Epithelial cell of prostate (primary cell): ENCODE results near the gene HNRNPH2.

Experiments used
- DNase-seq: peaks from one replicate; pipeline ENCODE4 v3.0.0-alpha.2; 2011; ENCODE audit warnings: low read depth, low spot score
- H3K27ac ChIP-seq: fragments of 450-650 bp; 2 replicates; pipeline ENCODE4 v1.5.1; 2017; ENCODE audit warnings: mild to moderate bottlenecking

The HNRNPH2 gene, protein sequence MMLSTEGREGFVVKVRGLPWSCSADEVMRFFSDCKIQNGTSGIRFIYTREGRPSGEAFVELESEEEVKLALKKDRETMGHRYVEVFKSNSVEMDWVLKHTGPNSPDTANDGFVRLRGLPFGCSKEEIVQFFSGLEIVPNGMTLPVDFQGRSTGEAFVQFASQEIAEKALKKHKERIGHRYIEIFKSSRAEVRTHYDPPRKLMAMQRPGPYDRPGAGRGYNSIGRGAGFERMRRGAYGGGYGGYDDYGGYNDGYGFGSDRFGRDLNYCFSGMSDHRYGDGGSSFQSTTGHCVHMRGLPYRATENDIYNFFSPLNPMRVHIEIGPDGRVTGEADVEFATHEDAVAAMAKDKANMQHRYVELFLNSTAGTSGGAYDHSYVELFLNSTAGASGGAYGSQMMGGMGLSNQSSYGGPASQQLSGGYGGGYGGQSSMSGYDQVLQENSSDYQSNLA

DNA sequence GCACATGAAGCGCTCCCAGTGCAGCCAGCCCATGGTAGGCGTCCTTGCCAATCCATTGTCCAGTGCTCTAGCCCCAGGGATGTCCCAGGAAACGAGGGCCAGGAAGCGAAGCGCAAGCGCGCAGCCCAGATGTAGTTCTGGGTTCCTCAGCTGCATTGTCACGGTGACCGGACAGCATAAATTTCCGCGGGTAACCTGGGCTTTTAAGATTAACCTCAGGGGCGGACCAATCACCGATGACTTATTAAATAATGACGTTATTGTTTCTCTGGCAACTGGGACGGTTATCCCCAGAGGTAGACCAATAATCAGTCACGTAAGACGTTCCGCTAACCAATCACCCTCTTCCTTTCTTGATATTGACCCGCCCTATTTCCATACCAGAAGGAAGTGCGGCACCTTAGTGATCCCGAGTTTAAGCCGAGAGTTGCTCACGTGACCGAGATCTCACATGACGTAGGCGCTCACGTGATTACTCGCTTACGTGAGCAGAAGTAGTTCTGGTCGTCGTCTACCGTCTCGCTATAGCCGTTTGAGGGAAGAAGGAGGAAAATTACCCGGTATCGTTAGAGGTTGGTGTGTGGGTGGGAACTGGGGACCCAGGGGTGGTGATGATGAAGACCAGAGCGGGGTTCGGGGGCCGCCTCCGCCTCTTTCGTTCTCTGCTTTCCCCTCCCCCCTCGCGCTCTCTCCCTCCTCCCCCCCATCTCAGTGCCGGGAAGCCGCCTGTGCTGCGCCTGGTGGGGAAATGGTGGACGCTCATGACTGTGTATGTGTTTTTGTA is at the start of gene HNRNPH2, which contains the start of gene GLA:
TSS of gene HNRNPH2 (plus strand) at position 475 of the 784 bp plus-strand sequence. CDS start 3,767 bp downstream, outside the sequence.
TSS of gene GLA (minus strand) at position 178 of the 784 bp plus-strand sequence. CDS start at position 156, 22 bp downstream.
- H3K27ac ChIP-seq, result peak within 1 kb of the TSS; percentile 81

DNA sequence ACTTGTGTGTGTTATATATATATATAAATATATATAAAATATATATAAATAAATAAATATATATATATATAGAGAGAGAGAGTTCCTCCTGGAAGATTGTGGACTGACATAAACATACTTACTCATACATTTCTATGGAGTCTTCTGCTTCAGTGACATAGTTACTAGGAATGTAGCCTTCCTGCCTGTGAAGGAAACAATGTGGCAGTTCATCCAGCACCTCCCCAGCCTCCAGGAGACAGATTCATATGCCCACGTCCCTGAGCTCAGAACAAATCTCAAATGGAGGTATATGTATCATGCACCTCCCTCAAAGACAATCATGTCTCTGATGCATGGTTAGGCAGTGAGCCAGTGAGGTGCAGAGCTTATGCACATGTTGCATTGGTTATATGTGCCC is 48.1 kb upstream of the HNRNPH2 start:
- no peak overlapping the region for H3K27ac ChIP-seq
- DNase-seq, result peak; percentile 20

More for the DNA sequence above, at the start of gene HNRNPH2, which contains the start of gene GLA:
- peak; percentile 94 for DNase-seq

DNA sequence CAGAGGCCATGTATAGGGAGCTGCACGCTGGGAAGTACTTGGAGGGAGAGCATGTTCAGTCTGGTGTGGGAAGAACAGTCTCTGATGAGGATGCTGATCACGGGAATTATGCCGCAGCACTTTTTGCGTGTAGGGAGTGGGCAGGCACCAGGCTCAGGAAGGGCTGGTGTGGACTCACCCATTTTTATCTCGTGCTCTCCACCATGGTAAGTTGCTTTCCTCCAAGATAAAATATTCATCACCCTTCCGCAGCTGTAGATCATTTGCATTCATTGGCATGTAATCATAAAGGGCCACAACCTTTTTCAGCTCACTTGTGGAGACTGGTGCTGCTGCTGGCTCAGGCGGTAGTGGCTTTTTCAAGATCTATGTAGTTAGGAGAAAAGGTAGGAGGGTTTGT is 47.6 kb upstream of the HNRNPH2 start:
- no peak for DNase-seq
- H3K27ac ChIP-seq, result no peak overlapping the region

DNA sequence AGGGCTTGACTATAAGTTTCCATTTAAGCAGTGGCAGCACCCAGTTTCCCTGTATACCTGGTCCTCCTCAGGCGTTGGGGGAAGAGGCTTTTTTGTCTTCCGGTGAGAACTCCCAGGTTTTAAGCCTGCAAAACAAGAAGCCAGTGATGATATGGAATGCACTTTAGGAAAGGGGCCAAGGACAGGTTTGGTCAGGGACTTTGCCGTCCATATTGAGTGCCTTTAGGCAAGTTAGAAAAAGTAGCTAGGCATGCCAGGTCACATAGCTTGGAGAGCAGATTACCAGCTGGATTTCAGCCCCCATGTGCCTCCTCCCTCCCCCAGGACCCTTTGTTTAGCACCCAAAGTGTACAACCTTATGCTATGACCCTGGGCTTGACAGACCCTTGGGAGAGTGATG is 45.9 kb upstream of the HNRNPH2 start:
- no peak overlapping the region for H3K27ac ChIP-seq
- DNase-seq, result no peak

DNA sequence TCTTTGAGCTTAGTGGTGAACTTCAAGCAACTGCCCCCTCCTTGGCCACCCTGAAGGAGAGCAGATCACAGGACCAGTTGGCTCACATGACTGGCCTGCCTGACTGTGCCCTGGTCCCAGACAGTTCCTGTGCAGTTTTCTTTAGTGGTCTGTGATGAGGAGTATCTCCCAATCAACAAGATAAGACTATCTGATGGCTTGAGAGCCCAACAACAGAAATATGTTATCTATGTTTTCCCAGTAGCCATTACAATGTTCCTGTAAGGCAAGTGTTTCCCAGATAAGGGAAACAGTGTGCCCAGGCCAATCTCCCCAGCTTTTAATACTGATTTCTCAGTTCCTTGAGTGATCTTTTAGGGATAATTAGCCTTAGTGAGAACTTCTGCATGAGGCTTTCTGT is 45.3 kb upstream of the HNRNPH2 start:
- DNase-seq, result no peak

DNA sequence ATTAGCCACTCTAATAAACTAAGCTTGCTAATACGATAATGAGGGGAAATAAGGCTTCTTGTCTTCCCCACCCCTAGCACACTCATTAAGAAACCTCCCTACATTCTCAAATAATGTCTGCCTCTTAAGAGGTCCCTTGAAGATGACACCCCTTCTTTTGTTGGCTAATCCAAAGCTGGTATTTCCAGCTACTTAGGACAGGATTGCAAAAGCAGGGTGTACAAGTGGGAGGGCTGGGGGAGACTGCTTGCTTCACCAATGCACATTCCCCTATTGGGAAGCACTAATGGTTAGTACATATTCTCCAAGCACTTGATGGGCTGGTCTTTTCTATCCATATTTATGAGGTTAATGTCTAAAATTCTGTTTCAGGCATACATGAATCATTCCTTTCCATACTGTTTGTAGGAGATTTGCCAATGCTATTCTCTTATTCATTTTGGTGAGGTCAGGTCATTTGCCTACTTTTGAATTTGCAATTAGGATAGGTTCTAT is 42.7 kb upstream of the HNRNPH2 start:
- H3K27ac ChIP-seq, result no peak overlapping the region
- no peak for DNase-seq

More for the DNA sequence above, 45.3 kb upstream of the HNRNPH2 start:
- H3K27ac ChIP-seq, result no peak overlapping the region

DNA sequence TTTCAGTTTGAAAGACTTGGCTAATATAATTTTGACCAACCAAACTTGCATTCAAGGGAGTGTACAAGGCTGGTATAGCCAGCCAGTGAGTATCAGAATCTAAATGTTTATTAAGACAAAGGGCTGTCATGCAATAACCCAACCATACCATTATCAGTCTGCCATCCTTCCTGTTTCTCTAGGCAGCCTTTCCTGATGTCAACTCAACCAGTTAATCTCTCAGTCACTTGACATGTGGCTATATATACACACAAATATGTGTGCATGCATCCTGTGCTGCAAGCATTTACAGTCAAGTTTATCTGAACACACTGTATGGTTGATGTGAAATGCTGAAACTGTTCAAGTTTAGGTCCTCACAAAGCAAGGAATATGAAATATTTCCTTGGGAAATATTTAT is 39.2 kb upstream of the HNRNPH2 start:
- no peak overlapping the region for H3K27ac ChIP-seq
- DNase-seq, result no peak

DNA sequence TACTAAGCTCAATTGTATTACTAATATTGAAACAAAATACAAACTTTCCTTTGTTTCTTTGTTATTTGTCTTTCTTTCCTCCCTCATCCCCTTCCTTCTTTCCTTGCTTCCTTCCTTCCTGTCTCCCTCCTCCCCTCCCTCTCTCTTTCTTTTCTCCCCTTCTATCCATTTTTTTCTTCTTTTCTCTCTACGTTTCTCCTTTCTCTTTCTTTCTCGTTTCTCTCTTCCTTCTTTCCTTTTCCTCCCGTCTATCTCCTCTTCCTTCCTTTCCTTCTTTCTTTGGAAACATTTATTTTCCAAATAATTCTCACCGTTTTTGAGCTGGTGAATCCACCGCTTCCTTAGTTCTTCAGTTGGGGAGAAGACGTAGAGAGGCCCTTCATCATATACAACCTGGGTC is 38.3 kb upstream of the HNRNPH2 start:
- DNase-seq, result no peak
- no peak overlapping the region for H3K27ac ChIP-seq

DNA sequence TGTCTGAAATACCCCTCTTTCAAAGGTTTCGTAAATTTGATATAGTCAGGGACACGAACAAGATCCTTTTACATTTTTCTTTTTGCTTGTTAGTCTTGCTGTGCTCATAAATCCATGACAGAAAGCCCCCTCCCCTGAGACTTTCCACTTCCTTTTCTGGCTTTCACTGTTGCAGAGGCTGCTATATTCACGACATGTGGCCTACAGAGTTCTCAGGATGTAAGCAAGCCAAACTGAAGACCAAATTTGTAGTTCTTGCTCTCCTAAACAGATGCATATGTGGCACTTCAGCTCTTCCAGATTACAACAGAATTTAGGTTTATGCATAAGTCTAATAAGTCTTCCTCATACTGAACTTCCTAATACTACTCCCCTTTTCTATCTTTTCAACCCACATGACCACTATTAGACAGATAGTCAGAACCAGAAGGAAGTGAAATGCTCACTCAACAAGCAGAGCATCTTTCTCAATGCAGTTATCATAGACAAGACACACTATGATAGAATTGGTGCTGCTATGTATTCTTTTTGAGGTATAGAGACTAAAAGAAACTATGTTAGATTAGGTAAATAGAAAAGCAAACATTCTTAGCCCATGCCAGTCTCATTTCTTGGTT is 37.0 kb upstream of the HNRNPH2 start:
- H3K27ac ChIP-seq, result no peak overlapping the region
- DNase-seq, result no peak

DNA sequence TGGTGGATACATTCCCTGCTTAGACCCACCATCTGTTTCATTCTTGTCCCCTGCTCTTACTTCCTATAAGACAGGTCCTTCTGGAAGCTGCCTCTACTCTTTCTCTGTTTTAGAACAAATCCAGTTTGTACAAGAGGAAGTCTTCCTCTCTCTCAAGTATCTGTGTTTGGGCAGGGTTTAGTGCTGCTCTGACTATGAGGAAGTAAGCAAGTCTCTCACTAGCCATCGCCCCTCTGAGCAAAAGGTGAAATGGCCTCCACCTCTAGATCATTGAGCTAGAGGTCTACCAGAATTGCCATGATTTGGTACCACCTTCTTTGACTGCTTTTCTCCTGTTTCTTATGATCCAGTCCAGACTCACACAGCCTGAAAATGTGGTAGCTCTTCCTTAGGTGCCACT is 30.5 kb upstream of the HNRNPH2 start:
- no peak for DNase-seq
- H3K27ac ChIP-seq, result no peak overlapping the region

DNA sequence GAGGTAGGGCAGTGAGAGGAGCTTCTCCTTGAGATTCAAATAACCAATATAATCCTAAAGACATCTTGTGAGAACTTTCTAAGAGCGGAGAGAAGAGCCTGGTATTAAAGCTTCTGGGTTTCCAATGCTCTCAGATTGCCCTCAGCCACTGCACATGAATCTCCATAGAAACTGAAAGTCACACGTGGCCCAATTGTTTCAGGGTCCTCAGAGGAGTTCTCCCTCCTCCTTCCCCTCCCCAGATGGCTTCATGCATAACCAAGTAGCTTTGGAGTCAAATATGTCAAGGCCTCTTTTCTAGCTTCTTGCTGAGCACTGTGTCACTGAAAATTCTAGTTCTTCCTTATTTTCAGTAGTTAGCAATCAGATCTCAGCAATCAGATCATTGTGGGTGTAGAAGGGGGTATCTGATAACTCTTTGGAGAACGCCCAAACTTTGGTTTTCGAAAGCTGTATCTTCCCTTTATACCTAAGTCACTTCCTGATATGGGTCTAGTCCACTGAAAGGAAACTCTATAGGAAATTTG is 24.3 kb upstream of the HNRNPH2 start:
- no peak overlapping the region for H3K27ac ChIP-seq
- no peak for DNase-seq

DNA sequence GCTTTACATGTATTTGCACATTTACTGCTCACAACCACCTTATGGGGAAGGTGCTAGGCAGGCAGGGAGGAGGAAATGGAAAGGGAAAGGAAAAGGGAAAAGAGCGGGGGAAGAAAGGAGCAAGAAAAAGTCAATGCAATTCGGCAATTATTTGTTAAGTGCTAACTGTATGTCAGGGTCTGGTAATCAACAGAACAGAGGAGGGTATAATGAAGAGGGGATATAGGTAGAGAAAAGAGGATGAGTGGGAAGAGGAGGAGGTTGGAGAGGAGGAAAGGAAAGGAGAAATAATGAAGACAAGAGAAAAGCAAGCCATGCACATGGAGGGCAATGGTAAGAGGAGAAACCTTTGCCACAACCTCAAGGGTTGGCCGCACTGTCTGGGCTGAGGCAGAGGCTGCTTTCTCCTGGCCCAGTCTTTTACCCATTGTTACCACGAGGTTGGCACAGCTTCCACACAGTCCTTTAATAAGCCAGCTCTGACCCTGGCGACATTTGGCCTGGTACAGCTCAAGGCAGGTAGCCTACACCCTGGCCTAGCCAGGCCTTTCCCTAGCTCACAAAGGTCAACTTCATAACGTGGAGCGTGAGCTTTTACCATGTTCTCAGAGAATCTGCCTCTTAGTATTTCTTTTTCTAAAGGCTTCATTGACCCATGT is 22.9 kb upstream of the HNRNPH2 start:
- no peak overlapping the region for H3K27ac ChIP-seq
- no peak for DNase-seq

DNA sequence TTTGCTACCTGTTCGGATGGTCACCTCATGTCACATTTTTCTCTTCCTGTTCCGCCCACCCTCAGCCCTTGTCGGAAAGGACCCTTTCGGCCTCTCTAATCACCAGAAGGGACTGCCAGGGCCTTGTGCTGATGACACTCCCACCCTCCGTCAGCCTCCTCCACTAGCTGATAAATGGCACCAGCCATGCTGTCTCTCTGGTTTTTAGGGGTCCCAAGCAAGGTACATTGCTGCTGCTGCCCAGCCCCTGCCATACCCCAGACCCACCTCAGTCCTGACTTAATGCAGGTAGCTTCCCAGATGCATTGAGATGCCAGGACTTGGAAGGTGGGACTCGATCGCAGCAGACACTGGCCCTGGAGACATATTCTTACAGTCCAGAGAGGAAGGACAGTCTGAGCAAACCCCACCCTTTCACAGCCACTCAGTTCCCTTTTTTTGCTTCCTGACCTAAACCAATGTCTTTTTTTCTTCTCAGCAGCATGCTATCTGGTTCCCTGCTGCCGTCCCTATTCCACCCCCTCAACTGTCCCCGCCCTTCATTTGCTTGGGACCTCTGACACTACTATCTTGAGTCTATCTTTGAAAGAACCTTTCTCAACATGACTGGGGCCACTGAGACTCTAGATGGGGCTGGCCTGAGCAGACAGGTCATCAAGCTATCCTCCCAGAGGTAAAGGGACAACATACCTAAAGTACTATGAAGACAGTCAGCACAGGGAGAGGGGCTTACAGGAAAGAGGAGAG is 22.1 kb upstream of the HNRNPH2 start, which contains the start of gene BTK:
TSS of gene BTK (minus strand) at position 397 of the 747 bp plus-strand sequence. CDS start 10,907 bp downstream, outside the sequence.
- H3K27ac ChIP-seq, result no peak within 1 kb of the TSS
- no peak for DNase-seq

DNA sequence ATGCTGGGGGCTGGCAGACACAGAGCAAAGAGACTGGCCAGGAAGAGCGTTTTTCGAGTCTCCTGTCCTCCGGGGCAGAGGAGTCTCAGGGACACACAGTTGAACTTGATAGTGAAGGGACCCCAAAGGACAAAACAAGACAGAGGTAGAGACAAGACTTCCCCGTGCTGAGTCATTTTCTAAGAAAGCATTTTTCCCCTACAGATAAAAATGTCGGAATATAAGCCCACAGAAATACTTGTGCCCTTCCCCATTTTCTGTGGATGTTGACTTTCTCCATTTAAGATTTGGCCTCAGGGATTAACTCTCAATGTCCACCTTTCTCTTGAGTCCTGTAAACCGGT is 21.5 kb upstream of the HNRNPH2 start:
- no peak for DNase-seq

DNA sequence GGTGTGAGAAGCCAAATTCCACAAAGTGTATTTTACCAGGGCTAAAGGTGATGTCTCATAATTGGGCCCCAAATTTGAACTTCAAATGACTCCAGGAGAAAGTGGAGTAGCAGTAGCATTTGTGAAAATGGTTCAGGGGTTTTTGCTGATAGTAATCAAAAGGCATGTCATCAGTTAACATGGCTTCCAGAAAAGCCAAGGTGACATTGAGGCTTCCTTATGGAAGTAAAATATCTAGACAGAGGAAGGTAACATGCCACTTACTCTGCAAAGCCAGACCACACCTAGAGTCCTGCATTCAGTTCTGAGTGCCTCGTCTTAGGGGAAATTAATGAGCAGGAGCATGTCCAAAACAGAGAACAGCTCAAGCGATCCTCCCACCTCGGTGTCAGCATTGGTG is 19.4 kb upstream of the HNRNPH2 start:
- DNase-seq, result no peak
- H3K27ac ChIP-seq, result no peak overlapping the region

More for the DNA sequence above, 21.5 kb upstream of the HNRNPH2 start:
- H3K27ac ChIP-seq, result no peak overlapping the region

DNA sequence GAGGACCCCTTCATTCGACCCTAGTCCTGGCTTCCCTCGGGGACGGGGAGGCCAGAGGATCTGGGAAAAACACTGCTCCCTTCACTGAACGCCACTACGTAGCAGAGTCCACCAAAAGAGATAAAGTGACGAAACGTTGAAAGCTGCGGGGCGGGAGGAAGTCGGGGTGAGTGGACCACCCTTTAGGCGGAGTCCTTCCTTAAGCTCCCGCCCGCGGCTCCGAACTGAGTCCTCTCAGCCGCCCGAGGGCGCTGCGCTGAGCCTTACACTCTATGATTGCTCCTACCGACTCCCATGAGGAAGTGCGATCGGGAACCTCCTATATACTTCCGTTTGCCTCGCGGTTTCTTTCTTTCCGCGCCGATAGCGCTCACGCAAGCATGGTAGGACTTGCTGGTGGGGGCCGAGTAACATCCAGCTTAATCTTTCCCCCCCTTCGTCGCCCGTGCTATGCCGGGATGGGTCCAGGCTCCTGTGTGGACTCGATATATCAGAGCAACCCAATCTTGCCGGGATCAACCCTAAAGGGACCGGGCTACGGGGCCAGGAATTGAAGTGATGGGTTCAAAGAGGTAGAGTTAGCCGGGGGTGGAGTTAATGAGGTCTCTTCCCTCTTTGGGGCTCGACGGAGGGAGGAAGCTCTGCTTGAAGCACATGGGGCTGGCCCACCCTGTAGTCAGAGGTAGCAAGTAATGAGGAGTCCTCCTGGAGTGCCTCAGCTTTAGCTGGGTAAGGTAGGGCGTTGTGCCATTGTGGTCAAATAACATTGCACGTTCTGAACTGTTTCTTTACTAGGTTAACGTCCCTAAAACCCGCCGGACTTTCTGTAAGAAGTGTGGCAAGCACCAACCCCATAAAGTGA is 17.1 kb upstream of the HNRNPH2 start, which contains the start of gene RPL36A:
TSS of gene RPL36A (plus strand) at position 348 of the 862 bp plus-strand sequence. CDS start at position 381, 33 bp downstream.
- H3K27ac ChIP-seq, result peak within 1 kb of the TSS; percentile 77
- DNase-seq, result peak; percentile 46

DNA sequence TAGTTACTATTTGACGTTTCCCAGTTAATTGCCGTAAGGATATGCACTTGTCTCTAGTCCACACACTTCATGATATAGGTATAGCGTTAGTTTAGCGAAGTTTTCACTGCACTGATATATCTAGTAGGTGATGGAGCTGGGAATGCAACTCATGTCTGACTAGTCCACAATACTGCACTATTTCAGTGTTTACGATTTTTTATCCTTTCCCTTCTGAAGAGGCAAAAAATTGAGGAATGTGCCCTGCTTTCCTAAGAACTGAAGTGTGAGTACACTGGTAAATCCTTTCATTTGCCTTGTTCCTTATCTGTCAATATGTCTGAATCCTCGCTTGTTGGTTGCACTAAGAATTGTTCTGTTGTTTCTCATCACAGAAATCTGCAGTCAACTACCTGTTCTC is 16.2 kb upstream of the HNRNPH2 start:
- DNase-seq, result no peak

More for the DNA sequence above, 16.2 kb upstream of the HNRNPH2 start:
- peak overlapping the region; percentile 77 for H3K27ac ChIP-seq
